HG03045 (cell line): Measurements from ENCODE around the gene LIN7C.
A peak's percentile ranks its signal among the peaks of the same experiment; 100 is the strongest.

Source experiments
- ATAC-seq: cut with Tn5 transposase; IDR thresholded peaks from one replicate; pipeline ENCODE4 v1.9.1; 2021; ENCODE audit warnings: mild to moderate bottlenecking, moderate library complexity; ENCODE audit not compliant: unreplicated experiment

Gene LIN7C

DNA sequence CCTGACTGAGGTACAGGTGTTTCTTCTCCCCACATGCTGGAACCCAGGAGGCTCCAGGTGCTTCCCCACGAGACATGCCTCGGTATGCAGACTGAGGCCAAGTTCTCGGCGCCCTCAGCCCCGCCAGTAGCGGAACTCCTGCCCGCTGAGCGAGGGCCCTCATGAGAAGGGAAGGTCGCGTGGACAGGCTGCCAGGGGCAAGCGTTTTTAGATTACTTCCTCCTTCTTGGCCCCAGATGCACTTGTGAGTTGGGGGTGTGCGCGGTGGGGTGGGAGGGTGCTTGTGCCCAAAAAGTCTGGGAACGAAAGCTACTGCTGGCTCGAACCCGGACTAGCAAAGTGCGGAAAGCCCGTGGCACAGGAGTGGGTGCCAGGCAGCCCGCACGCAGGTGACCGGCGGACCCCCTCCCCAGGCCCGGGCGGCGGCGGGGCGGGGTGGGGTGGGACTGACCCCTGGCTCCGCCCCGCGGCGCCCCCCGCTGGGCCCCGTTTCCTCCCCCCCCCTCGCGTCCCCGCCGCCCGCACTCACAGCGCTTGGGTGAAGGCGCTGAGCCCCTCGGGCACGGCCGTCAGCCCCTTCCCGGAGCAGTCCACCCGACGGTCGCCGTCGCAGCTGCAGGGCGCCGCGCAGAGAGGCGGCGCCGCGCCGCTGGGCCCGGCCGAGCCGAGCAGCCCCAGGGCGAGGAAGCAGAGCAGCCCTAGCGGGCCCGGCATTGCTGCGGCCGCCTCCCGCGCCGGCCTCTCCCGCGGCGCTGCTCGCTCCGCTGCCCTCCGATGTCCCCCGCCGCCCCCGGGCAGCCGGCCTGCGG, 34.8 kb downstream of the LIN7C start:
- peak; percentile 37 for ATAC-seq

DNA sequence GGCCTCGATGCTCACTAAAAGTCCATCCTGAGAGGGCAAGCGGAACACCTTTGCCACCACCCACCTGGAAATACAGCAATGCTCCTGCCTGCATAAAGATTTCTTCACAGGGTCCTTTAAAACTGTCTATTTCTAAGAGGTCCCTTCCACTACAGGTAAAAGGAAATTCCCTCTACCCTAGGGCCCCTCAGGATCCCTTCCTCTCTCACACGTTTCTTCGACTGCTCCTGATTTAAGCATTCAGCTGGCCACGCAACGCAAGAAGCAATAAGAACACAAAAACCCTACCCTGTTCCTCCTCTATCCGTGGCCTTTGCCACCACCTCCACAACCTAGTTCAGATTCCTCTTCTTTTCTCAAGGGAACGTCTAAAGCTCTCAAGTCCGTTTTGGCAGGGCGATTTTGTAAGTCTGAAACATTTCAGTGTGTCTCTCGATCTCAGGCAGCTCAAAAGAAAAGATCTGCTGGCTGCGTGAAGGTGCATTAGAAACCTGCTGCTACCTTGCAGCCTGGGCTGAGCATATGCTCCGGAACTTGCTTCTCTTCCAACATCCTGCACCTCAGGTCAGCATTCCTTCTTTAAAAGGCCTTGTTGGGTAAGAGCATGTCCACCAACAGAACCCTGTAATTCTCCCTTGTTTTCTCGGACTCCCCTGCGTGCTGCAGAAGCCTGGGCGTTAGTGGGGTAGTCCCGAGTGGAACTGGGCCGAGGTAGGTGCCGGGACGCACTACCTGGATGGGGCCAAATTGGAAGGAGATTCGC, 35.6 kb downstream of the LIN7C start:
- no peak for ATAC-seq

DNA sequence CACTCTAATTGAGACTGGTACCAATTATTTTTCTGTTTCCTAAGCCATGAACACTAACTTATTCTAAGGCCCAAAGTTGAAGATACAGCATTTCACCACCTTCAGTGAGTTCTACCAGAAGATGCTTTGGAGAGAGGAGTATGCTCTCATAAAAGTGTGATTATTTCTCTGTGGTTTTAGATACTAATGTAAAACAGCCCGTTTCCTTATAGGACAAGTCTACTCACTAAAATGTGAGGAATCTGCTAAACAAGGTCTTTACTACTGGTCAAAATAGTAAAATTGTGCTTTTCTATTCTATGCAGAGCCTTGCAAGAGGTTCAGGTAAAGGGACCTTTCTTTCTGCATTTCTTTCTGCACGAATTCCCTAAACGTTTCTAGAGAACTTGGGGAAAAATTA, 36.4 kb downstream of the LIN7C start:
- ATAC-seq = no peak

DNA sequence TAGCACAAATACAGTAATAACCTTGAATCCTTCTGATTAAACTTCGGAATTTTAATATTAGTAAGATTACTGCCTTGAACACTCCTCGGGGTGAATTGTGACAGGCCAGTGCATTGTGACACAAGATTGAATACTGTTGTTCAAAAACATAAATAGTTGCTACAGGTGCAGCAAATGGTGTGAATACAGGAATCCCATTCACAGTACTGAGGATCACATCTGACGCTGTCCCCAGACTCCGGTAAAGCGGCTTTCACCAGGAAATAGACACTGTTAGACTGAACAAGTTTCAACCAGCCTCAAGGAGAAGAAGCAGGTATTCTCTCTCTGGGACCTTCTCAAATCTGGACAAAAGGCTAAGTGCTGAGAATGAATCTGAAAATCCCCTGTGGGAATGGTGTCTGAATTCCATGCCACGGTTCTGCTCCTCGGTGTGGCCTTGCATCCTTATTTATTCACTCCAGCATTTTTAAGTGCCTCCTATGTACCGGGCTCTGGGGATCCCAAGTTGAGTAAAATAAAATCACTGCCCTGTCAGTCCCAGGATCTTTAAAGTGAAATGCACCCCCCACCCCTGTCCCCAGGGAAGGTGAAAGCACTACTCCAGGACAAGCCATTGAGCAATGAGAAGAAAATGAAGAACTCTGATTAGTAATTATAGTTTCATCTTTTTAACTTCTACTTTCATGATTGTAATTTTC, 37.4 kb downstream of the LIN7C start:
- ATAC-seq = no peak

DNA sequence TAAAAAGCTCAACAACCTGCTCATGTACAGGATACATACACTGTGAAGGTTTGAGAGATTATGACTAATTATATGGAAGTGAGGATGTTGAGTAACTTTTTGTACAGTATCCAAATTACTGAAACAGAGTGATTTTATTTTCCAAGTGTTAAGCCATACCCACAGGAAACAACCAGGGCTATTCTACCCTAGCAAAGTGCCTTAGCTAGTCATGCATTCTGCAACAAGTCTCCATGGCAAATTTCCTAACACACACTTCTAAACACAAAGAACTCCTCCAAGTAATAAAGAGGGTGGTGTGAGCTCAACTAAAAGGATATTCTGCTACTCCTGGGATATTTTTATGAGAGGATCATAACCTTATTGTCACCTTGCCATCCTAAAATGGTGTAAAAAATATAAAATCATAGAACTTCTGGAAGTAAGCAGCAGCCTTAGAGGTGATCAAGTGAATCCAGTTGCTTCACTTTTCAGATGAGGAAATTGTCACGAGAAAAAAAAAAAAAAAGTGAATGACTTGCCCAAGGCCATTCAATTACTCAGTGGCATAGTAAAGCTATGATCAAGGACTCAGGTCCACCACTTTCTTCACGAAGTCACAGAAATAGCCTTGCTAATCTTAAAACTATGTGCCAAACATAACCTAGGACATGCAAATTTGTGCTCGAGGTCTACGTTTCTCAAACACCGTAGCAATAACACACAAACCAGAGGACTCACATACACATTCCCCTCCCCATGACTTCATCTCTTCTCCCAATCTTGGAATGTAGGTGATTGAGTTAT, 38.2 kb downstream of the LIN7C start:
- ATAC-seq = no peak

DNA sequence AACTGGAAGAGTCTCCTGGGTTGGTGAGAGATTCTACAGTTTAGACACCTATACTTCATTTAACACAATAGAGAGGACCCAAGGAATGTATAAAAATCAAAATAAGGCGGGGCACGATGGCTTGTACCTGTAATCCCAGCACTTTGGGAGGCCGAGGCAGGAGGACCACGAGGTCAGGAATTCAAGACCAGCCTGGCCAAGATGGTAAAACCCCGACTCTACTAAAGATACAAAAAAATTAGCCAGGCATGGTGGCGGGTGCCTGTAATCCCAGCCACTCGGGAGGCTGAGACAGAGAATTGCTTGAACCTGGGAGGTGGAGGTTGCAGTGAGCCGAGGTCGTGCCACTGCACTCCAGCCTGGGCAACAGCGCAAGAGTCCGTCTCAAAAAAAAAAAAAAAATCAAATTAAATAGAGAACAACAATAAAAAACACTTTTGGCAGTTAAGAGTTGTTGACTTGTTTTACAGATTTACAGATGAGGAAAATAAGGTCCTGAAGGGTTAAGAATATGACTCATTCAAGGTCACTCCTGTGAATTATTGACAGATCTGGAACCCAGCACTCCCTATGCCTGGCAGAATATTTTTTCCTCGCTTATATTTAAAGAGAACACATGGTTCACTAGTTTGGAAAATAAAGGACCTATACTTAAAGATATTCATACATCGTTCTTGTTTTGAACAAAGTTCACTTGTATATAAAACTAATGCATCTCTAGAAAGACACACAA, 39.2 kb downstream of the LIN7C start:
- ATAC-seq = no peak

DNA sequence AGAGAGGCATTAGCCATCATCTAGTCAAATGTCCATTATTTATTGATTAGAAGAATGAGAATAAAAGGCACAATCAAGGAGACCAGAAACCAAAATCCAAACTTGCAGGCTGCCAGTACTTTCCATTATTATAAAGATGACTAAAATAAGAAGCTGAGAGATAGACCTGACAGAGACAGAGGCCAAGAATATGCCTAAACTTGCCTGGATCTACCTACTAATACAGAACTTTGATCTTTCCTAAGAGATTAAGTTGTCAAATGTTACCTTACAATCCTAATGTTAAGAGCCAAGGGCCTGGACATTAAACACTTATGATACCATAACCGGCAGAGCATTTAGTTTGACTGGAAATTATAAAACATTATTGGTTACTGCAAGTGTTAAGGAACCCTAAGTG, 40.2 kb downstream of the LIN7C start:
- ATAC-seq = no peak

DNA sequence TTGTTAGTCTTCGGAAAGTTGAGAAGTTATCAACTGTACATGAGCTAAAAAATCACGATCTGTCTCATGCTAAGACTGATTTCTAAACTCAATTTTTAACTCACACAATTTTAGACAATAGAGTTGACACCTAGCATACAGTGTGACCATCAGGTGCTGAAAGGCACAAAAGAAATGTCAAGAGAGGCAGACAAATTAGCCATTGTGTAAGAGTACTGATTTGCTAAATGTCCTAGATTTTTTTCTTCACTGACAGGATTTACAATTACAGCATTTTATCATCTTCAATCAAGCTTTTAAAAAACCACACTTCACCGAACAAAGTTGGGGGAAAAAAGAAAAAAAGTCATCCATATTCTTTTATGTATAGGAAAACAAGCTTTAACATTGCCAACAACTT, 40.9 kb downstream of the LIN7C start:
- ATAC-seq = no peak

DNA sequence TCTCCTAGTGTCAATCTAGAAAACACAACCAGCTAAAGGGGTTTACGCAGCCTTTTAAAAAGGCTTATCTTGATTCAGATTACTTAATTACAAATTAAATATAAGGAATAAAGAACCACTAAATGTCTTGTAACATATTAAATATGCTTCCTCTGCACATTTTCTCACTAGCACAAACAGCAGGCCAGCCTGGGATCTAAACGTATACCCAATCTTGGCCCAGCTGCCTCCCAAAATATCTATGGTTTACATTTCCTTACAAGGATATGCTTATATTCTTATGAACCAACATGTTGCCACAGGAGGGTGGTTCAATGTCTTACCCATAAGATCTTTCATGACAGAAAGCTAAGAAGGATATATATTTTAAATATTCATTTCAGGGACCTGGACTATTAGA, 41.7 kb downstream of the LIN7C start:
- ATAC-seq = no peak

DNA sequence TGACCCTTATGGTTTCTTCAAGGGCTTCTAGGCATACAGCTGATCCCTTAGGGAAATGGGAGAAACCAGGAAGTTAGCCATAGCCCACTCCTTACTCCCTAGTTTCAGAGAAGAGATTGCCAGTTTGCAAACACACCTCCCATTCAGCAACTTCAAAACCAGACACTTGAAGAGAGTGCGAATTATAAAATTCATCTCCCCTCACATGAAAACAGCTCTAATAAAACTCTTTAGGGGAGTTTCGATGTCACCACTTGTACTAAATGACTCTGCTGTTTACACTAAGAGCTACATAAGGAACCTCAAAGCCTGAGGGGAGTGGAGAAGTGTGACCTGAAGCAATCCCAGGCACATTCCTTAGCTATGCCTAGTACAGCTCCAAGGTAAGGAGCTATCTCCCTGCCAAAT, 42.3 kb downstream of the LIN7C start:
- no peak for ATAC-seq

DNA sequence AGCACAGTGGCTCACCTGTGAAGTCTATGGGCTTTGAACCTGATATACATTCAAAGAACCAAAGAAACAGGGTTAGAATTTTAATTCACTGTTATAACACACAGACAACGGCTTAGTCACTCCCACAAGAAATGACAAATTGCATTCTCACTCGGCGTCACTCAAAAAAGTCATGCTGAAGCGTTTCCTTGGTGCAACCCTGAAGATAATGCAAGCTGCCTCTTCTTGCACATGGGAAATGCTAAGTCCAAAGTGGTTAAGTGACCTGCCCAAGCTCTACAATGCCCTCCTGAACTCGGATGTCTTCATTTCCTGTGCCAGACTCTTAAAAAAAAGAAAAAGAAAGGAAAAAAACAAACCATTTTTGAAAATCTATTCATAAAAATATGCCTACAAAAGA, 44.0 kb downstream of the LIN7C start:
- no peak for ATAC-seq

DNA sequence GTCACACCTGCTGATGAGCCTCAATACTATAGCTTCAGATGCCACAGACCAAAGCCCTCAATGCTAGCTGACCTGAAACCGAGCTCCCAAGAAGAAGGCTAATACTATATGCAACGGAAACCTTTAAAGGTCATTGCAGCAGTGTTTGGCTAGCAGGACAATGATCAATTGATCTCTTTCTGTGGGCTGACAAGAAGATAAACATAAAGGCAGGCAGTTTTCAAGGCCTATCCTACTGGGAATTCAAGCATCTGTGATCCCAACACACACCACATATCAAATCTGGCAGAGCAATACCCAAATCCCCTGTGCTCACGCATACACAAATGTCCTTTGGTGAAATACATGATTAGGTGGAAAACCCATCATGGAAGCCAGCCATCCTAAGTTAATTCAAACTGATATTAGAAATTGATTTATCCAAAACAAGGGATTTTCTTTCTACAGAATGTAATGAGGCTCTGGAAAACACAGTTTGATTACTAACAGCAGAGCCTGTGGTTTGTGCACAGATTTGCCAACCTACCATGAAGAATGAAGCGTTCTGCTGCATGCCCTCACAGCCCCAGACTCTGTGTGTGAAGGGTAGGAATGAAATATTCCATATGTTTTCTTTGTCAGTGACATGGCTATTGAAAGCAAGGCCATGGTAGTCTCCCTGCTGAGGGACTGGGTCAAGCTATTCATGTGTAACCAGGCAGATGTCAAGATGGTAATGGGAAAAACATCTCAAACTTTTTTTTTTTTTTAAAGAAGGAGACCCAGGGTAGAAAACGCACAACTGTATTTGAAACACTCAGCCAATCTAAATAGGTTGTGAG, 46.2 kb downstream of the LIN7C start:
- no peak for ATAC-seq

DNA sequence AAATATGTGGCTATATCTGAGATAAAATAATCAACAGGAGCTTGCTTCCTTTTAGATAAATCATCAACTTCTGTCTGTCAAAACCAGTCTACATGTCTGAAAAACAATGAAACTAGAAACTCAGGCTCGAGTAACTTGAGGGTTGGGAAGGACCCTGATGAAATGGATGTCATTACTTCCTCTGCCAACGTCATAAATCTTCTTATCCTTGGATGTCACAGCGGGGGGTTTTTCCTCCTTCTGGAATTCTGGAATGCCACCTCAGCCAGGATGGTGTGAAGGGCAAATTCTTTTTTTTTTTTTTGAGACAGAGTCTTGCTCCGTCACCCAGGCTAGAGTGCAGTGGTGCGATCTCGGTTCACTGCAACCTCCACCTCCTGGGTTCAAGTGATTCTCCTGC, 47.4 kb downstream of the LIN7C start:
- ATAC-seq = no peak

DNA sequence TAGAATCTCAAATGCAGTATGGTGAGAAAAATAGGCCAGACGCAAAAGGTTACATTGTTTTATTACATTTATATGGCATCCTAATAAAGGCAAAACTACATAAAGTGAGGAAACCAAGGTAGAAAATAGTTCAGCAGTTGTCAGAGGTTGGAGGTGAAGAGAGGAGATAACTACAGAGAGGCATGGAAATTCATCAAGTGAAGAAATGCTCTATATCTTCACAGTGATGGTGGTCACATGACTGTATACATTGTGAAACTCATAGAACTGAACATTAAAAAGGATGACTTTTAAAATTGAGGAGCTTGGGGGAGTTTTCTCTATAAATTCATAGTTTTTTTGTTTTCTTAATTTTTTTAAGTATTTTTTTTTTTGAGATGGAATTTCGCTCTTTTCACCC, 48.4 kb downstream of the LIN7C start:
- ATAC-seq = no peak

DNA sequence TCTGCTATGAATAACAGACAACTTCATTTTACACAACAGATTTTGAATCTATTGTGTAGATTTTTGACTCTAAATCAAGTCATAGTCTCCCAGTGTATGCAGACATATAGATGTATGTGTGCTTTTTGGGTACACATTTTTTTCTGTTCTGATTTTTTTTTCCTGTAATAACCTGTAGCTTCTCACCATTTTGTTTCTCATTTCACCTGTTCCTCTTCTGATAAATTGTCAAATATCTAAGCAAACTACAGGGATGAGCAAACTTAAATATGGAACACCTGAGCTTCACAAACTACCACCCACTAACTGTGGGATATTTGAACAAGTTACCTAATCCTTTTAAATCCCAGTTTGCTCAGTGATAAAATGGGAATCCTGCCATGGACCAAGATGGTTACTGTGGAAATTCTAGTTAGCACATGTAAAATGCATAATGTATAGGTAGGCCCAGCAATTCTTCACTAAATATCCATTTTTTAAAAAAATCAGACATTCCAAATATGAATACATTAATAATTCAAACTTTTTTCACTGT, 49.7 kb downstream of the LIN7C start:
- no peak for ATAC-seq

DNA sequence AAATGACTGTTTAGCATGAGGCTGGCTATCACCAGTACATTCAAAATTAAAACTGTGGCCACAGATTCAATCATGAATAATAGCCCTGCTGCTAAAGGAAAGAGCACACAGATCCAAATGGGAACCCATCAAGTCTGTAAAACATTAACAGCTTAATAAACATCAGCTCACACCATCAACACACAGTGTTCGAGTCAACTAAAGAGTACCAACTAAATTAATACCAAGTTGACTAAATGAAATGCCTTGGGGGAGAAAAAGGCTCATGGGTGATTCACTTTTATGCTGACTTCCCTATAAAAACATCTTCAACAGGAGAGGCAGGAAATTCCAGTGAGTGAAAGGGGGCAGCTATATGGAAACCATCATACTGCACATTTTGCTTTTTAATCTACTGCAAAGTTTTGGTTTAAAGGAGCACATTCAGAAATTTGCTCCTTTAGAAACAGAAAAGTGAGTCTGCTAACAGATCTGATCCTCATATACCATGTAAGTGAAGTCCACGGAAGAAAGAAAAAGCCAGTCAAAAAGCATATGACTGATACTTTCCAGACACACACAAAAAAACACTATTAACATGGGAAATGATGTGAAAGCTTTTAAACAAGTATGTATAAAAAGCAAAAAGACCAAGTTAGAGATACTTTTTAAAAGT, 50.3 kb downstream of the LIN7C start:
- no peak for ATAC-seq

DNA sequence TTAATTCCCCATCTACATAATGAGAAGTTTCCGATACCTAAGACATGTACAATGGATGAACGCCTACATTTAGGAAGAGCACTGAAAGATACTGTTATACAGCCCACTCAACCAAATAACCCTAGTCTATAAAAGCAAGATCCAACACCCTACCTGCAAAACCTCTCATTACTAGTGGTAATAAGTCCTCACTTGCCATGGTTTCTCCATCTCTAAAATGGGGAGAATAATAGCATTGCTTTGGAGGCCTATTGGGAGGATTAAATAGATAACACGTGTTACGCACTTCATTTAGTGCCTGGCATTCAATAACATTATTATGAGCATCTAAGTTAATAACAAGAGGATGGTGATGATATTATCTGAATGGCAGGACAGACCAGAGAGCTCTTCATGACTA, 50.9 kb downstream of the LIN7C start:
- no peak for ATAC-seq

DNA sequence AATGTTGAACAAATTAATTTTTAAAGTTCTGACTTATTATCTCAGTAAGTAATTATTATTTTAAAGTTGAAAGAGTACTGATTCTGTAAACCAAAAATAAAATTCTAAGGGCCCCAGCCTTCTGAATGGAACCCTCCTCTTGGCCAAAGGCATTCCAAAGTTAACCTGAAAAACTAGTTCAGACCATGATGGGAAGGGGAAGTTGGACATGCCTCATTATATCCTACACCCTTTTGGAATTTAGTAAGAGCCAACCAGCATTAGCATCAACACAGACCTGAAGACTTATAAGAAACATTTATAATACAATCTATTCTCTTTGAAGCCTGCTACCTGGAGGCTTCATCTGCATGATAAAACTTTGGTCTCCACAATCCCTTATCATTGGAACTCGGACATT, 52.9 kb downstream of the LIN7C start:
- no peak for ATAC-seq

DNA sequence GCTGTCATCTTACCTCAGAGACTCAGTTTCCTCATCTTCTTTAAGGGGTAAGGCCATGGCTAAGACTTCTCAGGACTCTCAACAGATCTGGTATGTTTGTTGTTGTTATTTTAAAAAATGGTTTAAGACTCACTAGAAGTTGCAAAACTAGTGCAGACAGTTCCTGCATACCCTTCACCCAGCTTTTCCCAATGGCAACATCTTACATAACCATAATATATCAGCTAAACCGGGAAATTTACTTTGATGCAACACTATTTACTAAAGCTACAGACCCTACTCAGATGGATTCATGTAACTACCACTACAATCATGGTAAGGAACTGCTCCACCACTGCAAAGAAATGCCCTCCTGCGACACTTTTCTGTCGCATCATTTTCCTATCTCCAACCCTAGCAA, 54.4 kb downstream of the LIN7C start:
- no peak for ATAC-seq
